ENCODE data around the gene SEMA4D.

DNA sequence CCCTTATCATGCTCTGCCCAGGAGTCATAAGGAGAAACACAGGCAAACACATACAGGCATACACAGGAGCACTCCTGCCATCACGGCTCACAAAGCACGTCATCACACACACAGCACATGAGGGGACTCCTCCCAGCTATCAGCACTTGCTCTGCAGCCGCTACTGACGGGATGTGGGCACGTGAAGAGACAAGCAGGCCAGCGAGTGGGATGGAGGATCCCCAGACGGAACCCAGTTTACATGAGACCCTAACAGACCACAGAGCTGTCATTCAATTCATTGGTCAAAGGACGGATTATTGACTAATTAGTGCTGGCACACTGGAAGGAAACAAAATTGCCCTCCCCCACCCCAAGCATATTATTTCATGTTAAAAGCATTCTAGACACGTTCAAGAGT is 53.6 kb downstream of the SEMA4D start:
- TF ChIP-seq EP300 (IDR thresholded peaks at IDR 0.05; ENCODE audit: borderline replicate concordance) (no peak), YY1 (IDR thresholded peaks at IDR 0.05; ENCODE audit: low read depth) (no peak), TAF1 (IDR thresholded peaks at IDR 0.05; ENCODE audit: low read depth) (no peak), TCF12 (IDR thresholded peaks at IDR 0.05; ENCODE audit: low read depth) (no peak), EGR1 (IDR thresholded peaks at IDR 0.05) (no peak), RAD21 (IDR thresholded peaks at IDR 0.05; ENCODE audit: low read depth) (no peak), CEBPB (IDR thresholded peaks at IDR 0.05) (no peak), FOXM1 (IDR thresholded peaks at IDR 0.05; ENCODE audit: borderline replicate concordance, low read depth) (no peak), TEAD4 (IDR thresholded peaks at IDR 0.05) (no peak)
- TF ChIP-seq, protein P1, sequence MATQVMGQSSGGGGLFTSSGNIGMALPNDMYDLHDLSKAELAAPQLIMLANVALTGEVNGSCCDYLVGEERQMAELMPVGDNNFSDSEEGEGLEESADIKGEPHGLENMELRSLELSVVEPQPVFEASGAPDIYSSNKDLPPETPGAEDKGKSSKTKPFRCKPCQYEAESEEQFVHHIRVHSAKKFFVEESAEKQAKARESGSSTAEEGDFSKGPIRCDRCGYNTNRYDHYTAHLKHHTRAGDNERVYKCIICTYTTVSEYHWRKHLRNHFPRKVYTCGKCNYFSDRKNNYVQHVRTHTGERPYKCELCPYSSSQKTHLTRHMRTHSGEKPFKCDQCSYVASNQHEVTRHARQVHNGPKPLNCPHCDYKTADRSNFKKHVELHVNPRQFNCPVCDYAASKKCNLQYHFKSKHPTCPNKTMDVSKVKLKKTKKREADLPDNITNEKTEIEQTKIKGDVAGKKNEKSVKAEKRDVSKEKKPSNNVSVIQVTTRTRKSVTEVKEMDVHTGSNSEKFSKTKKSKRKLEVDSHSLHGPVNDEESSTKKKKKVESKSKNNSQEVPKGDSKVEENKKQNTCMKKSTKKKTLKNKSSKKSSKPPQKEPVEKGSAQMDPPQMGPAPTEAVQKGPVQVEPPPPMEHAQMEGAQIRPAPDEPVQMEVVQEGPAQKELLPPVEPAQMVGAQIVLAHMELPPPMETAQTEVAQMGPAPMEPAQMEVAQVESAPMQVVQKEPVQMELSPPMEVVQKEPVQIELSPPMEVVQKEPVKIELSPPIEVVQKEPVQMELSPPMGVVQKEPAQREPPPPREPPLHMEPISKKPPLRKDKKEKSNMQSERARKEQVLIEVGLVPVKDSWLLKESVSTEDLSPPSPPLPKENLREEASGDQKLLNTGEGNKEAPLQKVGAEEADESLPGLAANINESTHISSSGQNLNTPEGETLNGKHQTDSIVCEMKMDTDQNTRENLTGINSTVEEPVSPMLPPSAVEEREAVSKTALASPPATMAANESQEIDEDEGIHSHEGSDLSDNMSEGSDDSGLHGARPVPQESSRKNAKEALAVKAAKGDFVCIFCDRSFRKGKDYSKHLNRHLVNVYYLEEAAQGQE (IDR thresholded peaks at IDR 0.05; ENCODE audit: low read depth) = no peak
- TF ChIP-seq, protein P2, sequence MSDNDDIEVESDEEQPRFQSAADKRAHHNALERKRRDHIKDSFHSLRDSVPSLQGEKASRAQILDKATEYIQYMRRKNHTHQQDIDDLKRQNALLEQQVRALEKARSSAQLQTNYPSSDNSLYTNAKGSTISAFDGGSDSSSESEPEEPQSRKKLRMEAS (IDR thresholded peaks at IDR 0.05) = no peak

All from Ishikawa (cell line).